Right lobe of liver (tissue), 6 donors: ENCODE measurements around the gene NAT10. TPM values are rescaled to one million over a fixed set of nuclear protein-coding genes. Genes with fewer than 3 reads are reported as not detected.

ENCODE experiments used
- ATAC-seq, 4 donors: fragments of 200-7000 bp; cut with Tn5 transposase; one replicate each; pipeline ENCODE4 v1.9.1; 2020; ENCODE audit warnings: mild to moderate bottlenecking in 4 of 4, moderate library complexity in 4 of 4
- DNase-seq, 3 donors: peaks; one replicate each; pipeline ENCODE4 v3.0.0-alpha.2; 2020
- H3K27ac ChIP-seq, 3 donors: fragments of 200-600 bp; one replicate each; pipeline ENCODE4 v1.8.0; 2022
- H3K27me3 ChIP-seq, 2 donors: fragments of 200-600 bp; one replicate each; pipeline ENCODE4 v1.8.0; 2022
- H3K36me3 ChIP-seq, 4 donors: fragments of 200-600 bp; sonication (generic) in 1 of 4; one replicate each; pipeline versions ENCODE4 v1.5.1 to v1.8.0; 2017 to 2022; ENCODE audit warnings: control low read depth in 1 of 4
- H3K4me1 ChIP-seq, 4 donors: fragments of 200-600 bp; sonication (generic) in 1 of 4; one replicate each; pipeline versions ENCODE4 v1.5.1 to v1.8.0; 2017 to 2022; ENCODE audit warnings: control low read depth in 1 of 4
- H3K4me3 ChIP-seq, 3 donors: fragments of 200-600 bp; one replicate each; pipeline ENCODE4 v1.8.0; 2022
- H3K9me3 ChIP-seq, 4 donors: fragments of 200-600 bp; sonication (generic) in 1 of 4; one replicate each; pipeline versions ENCODE4 v1.5.1 to v1.8.0; 2017 to 2022; ENCODE audit warnings: control low read depth in 1 of 4
- POLR2A ChIP-seq: fragments of 450-650 bp; IDR thresholded peaks from one replicate; pipeline ENCODE4 v1.6.1; 2017; ENCODE audit warnings: antibody characterized with exemption, mild to moderate bottlenecking
- WGBS: methylation state at CpG from one replicate; pipeline ENCODE4 v1.1.6; 2018; ENCODE audit warnings: low coverage, low lambda C conversion rate; ENCODE audit not compliant: insufficient coverage; ENCODE audit errors: missing lambda C conversion rate; 5-methylcytosine and 5-hydroxymethylcytosine counted together
- intact Hi-C, 2 donors: fragments of 100-400 bp; cut with DNase I; formaldehyde crosslinking; loops; one replicate each; pipeline versions ENCODE4 v1.11.2 to v1.14.1; 2022
- total RNA-seq, 6 experiments: library from RNA; depleted of rRNA in 2 of 6; stranded (reverse); fragments of >200 nt in 2 of 6; fragmentation: NEBNext Ultra II Directional in 3 of 6; extraction: Animal tissue kit (Norgen Biotek cat#: 25700) in 3 of 6; gene quantifications; one replicate each; pipeline versions ENCODE4 v1.1.0 to v1.2.4, GENCODE V29; 2016 to 2023
- TF ChIP-seq, protein P1 (sequence below), 4 donors: fragments of 200-600 bp in 3 of 4; fragments of 450-650 bp in 1 of 4; IDR thresholded peaks; one replicate each; pipeline versions ENCODE4 v1.5.1 to v1.8.0; 2016 to 2022; ENCODE audit warnings: antibody characterized with exemption in 4 of 4, mild to moderate bottlenecking in 2 of 4
- donor health status: DM: no; HTN: yes; CAD: no.
- donor health status: DM: no; HTN: no; CAD: no.
- donor health status: DM: no; HTN: no; CAD: no.
- donor health status: DM: no; HTN: yes; CAD: no.
- donor health status: DM: no; HTN: yes; CAD: no.

Gene NAT10
- total RNA-seq, 6 experiments from 2014 or later, result 11.9 to 22.9 (median 19.1) TPM

DNA sequence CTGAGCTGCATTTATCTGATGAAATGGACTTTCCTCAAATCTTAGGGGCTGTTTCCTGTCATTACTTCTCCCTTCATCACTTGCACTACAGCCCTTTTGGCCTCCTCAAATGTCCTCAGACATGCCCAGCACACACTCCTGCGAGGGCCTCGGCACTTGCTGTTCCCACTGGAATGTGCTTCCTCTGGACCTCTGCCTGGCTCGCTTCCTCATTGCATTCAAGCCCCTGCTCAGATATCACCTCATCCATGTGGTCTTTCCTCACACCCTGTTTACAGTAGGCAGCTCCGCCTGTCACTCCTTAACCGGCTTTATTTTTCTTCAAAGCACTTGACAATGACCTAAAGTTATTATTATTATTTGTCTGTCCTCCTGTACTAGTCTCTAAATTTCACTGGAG is 9.0 kb downstream of the NAT10 start:
- intact Hi-C loops, result no loop called here
- H3K9me3 ChIP-seq, result no peaks in the 10 kb centered on the region
- no peak overlapping the region for H3K27ac ChIP-seq
- H3K4me1 ChIP-seq, result no peaks in the 10 kb centered on the region
- TF ChIP-seq, protein P1, sequence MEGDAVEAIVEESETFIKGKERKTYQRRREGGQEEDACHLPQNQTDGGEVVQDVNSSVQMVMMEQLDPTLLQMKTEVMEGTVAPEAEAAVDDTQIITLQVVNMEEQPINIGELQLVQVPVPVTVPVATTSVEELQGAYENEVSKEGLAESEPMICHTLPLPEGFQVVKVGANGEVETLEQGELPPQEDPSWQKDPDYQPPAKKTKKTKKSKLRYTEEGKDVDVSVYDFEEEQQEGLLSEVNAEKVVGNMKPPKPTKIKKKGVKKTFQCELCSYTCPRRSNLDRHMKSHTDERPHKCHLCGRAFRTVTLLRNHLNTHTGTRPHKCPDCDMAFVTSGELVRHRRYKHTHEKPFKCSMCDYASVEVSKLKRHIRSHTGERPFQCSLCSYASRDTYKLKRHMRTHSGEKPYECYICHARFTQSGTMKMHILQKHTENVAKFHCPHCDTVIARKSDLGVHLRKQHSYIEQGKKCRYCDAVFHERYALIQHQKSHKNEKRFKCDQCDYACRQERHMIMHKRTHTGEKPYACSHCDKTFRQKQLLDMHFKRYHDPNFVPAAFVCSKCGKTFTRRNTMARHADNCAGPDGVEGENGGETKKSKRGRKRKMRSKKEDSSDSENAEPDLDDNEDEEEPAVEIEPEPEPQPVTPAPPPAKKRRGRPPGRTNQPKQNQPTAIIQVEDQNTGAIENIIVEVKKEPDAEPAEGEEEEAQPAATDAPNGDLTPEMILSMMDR (IDR thresholded peaks at IDR 0.05), result no peak
- TF ChIP-seq POLR2A, result no peak
- 94% methylated on average over 5 of the region's 5 CpGs for WGBS
- DNase-seq (no peak), ATAC-seq (no peak)
- peaks cover 0 to 95% (median 28%) of the 10 kb centered on the region in 4 donors for H3K36me3 ChIP-seq
- no peak overlapping the region for H3K4me3 ChIP-seq
- no peaks in the 10 kb centered on the region for H3K27me3 ChIP-seq

DNA sequence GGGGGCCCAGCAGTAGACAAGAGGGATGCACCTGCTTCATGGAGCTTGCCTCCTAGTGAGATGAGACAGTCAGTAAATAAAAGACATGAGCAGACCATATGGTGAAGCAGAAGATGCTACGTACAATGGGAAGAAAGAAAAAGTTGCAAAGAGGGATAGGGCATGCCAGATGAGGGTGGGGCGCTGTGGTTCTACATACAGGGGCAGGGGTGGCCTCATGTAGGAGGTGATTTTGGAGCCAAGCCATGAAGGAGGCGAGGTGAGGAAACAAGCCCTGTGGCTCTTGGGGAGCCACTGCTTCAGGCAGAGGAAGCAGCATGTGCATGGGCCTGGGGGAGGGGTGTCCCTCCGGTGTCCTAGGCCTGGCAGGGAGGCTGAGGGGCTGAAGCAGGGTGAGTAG is 15.2 kb downstream of the NAT10 start:
- intact Hi-C loops, result no loop called here
- ATAC-seq (no peak), DNase-seq (no peak)
- Histone ChIP-seq H3K36me3 (peaks cover 0 to 75% (median 30%) of the 10 kb centered on the region in 4 donors), H3K4me3 (no peak overlapping the region), H3K27ac (no peak overlapping the region), H3K9me3 (no peaks in the 10 kb centered on the region), H3K27me3 (no peaks in the 10 kb centered on the region), H3K4me1 (no peaks in the 10 kb centered on the region)
- 94% methylated on average over 3 of the region's 4 CpGs for WGBS
- TF ChIP-seq, protein P1 (IDR thresholded peaks at IDR 0.05), result no peak
- TF ChIP-seq POLR2A, result no peak

DNA sequence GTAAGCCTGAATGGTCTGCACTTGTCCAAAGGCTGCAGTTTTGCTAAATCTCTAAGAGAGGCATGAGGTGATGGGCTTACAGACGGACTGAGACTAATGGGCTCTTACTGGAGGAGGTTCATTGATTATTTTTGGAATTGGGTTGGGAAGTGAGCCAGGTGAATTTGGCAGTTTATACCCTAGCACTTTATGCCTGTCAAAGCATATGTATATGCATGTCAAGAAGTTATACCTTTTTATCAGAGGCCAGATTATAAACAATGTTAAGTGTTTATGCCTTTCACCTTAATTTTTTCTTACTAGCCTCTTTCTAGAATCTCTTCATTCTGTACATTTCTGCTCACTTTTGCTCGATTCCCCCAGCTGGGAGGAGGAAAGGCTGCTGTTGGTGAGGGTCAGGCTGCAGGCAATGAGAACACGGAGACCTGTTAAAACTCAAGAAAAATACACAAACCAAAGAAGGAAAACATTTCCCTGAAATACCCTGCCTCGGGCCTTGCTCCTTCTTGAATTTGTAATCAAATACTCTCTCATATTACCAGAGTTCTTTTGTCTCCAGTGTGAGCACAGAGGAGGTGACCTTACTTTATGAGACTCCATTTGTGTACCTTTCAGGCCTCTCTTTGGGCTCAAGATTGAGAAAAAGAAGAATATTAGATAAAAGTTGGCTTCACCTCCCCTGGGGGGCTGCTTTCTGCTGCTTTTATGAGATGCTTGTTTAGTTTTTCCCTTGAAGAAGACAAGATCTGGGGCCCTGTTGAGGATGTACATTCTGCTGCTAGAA is 19.6 kb downstream of the NAT10 start:
- intact Hi-C loops, result no loop called here
- no peak overlapping the region for H3K4me3 ChIP-seq
- WGBS, result 83% methylated on average over 4 of the region's 4 CpGs
- H3K27ac ChIP-seq, result no peak overlapping the region
- H3K9me3 ChIP-seq, result no peaks in the 10 kb centered on the region
- no peak for TF ChIP-seq POLR2A
- H3K27me3 ChIP-seq, result no peaks in the 10 kb centered on the region
- no peak for DNase-seq
- no peaks in the 10 kb centered on the region for H3K4me1 ChIP-seq
- no peak for ATAC-seq
- H3K36me3 ChIP-seq, result peaks cover 0 to 66% (median 27%) of the 10 kb centered on the region in 4 donors

DNA sequence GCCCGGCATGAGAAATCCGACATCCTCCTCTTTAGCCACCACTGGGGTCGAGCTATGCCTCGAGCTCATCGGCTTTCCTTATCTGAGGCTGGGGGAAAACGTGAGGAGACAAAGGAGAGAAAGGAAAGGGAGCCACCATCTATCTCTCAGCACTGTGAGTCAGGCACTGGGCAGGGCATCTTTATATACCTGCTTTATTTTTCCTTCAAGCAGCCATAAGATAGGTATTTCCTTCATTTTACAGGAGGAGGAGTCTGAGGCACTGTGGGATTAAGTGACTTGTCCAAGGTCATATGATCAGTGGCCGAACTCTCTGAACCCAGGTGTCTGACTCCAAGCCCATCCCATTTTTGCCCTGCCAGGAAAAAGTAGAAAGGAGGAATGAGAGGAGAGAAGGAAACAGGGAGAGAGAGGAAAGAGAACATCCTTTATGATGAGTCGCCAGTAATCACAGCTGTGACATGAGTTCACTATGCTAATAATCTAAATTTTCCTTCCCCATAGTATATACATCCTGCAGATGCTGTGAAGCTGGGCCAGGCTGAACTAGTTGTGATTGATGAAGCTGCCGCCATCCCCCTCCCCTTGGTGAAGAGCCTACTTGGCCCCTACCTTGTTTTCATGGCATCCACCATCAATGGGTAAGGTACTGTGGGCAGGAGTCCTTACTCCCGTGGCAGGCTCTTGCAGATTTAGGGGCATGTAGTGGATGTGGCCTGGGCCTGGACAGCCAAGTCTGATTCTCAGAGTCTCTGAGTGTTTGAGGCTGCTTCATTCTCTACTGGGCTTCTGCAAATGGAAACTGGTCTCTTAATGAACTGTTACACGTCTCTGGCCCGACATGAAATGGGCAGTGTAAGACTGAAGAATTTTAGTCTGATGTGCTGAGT is 21.8 kb downstream of the NAT10 start:
- peaks cover 0 to 85% (median 24%) of the 10 kb centered on the region in 4 donors for H3K36me3 ChIP-seq
- DNase-seq (no peak), ATAC-seq (no peak)
- WGBS, result 98% methylated on average over 5 of the region's 12 CpGs
- H3K4me1 ChIP-seq, result no peaks in the 10 kb centered on the region
- H3K9me3 ChIP-seq, result no peaks in the 10 kb centered on the region
- H3K27me3 ChIP-seq, result no peaks in the 10 kb centered on the region
- TF ChIP-seq, protein P1 (IDR thresholded peaks at IDR 0.05), result no peak
- no peak for TF ChIP-seq POLR2A
- H3K4me3 ChIP-seq, result no peak overlapping the region
- intact Hi-C loops, result no loop called here
- H3K27ac ChIP-seq, result no peak overlapping the region

DNA sequence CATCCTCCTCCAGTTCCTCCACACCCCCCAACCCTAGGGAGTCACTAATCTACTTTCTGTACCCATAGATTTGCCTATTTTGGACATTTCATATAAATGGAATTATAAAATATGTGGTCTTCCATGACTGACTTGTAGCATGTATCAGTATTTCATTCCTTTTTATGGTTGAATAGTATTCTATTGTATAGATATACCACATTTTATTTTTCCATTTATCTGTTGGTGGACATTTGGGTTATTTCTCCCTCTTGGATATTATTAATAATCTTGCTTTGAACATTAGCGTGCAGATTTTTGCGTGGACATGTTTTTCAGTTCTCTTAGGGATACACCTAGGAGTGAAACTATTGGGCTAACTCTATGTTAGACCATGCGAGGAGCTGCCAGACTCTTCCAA is 23.4 kb downstream of the NAT10 start:
- H3K9me3 ChIP-seq, result no peaks in the 10 kb centered on the region
- H3K4me1 ChIP-seq, result no peaks in the 10 kb centered on the region
- no peak for DNase-seq
- H3K36me3 ChIP-seq, result peaks cover 0 to 83% (median 19%) of the 10 kb centered on the region in 4 donors
- intact Hi-C loops, result no loop called here
- no peak for ATAC-seq
- H3K27ac ChIP-seq, result no peak overlapping the region
- WGBS, result 100% methylated on average over 3 of the region's 3 CpGs
- H3K4me3 ChIP-seq, result no peak overlapping the region
- TF ChIP-seq POLR2A, result no peak
- TF ChIP-seq, protein P1 (IDR thresholded peaks at IDR 0.05), result no peak
- H3K27me3 ChIP-seq, result no peaks in the 10 kb centered on the region
